K562 (cell line): ENCODE measurements around the gene SAMD8. TPM values are rescaled to one million over a fixed set of nuclear protein-coding genes. Genes with fewer than 3 reads are reported as not detected.

Source experiments
- BRCA1 ChIP-seq, 2 experiments: fragments of 450-650 bp in 1 of 2; sonication (generic) in 1 of 2; formaldehyde crosslinking in 1 of 2; IDR thresholded peaks; 2 replicates each; pipeline versions ENCODE4 v1.5.0 to v1.6.1; 2017 to 2020; ENCODE audit warnings: mild to moderate bottlenecking in 1 of 2, missing genetic modification reagents in 1 of 2
- BRF1 ChIP-seq: IDR thresholded peaks from 3 replicates; pipeline ENCODE4 v1.6.1; 2011; ENCODE audit warnings: borderline replicate concordance, mild to moderate bottlenecking; ENCODE audit not compliant: insufficient read length; ENCODE audit errors: extremely low read depth
- CBX5 ChIP-seq: IDR thresholded peaks from 2 replicates; pipeline ENCODE4 v1.6.1; 2014; ENCODE audit warnings: low read depth, borderline replicate concordance
- CC2D1A ChIP-seq: fragments of 450-650 bp; IDR thresholded peaks from 2 replicates; pipeline ENCODE4 v1.6.1; 2017; ENCODE audit warnings: mild to moderate bottlenecking
- CREBBP ChIP-seq: IDR thresholded peaks from one replicate; pipeline ENCODE4 v1.6.1; 2012; ENCODE audit warnings: low read depth, mild to moderate bottlenecking, control low read depth, inconsistent platforms, low read length
- GABPB2 ChIP-seq: fragments of 250-450 bp; sonication (Bioruptor Pico); conservative IDR thresholded peaks from 2 replicates; pipeline ENCODE4 v1.5.1; 2021; ENCODE audit warnings: mild to moderate bottlenecking
- KHSRP ChIP-seq: fragments of 450-650 bp; IDR thresholded peaks from 2 replicates; pipeline ENCODE4 v1.6.1; 2017
- MAFK ChIP-seq: IDR thresholded peaks from 2 replicates; pipeline ENCODE4 v1.6.1; 2011; ENCODE audit warnings: low read length, improper control_type of control experiment
- MEF2A ChIP-seq: IDR thresholded peaks from 2 replicates; pipeline ENCODE4 v1.6.1; 2011; ENCODE audit warnings: low read depth, mild to moderate bottlenecking, low read length, moderate library complexity; ENCODE audit not compliant: control insufficient read depth
- MYNN ChIP-seq, 2 experiments: sonication (generic); formaldehyde crosslinking in 1 of 2; IDR thresholded peaks; 2 replicates each; pipeline versions ENCODE4 v1.5.0 to v1.6.1; 2016 to 2020; ENCODE audit warnings: antibody characterized with exemption in 1 of 2, missing genetic modification reagents in 1 of 2
- PCBP1 ChIP-seq: fragments of 200-400 bp; formaldehyde crosslinking; IDR thresholded peaks from 2 replicates; pipeline ENCODE4 v1.6.1; 2018; ENCODE audit warnings: mild to moderate bottlenecking, low read depth, low read length; ENCODE audit not compliant: poor library complexity, severe bottlenecking
- RAD21 ChIP-seq, 2 experiments: fragments of 250-450 bp in 1 of 2; fragments of 450-650 bp in 1 of 2; sonication (Bioruptor Pico) in 1 of 2; formaldehyde crosslinking in 1 of 2; IDR thresholded peaks in 1 of 2; conservative IDR thresholded peaks in 1 of 2; 2 replicates each; pipeline versions ENCODE4 v1.4.0 to v1.8.0; 2020 to 2022; ENCODE audit warnings: mild to moderate bottlenecking in 2 of 2, moderate library complexity in 1 of 2
- SOX6 ChIP-seq: fragments of 450-650 bp; IDR thresholded peaks from 2 replicates; pipeline ENCODE4 v1.6.1; 2014; ENCODE audit warnings: mild to moderate bottlenecking
- SRSF9 ChIP-seq: fragments of 200-400 bp; formaldehyde crosslinking; IDR thresholded peaks from 2 replicates; pipeline ENCODE4 v1.6.1; 2017; ENCODE audit warnings: low read depth, low read length, borderline replicate concordance
- ZNF785 ChIP-seq: fragments of 250-450 bp; sonication (Bioruptor Pico); IDR thresholded peaks from 2 replicates; pipeline ENCODE4 v1.4.0; 2020; ENCODE audit warnings: mild to moderate bottlenecking
- polyA plus RNA-seq, 8 experiments: library from polyadenylated mRNA; depleted of rRNA in 4 of 8; stranded (reverse) in 5 of 8; unstranded in 3 of 8; fragments of >200 nt; fragmentation: Nextera tagmentation in 2 of 8; fragmentation: Illumina TruSeq in 1 of 8; extraction: Ambion mirVana in 2 of 8; extraction: Trizol in 1 of 8; gene quantifications; 2 replicates each; pipeline versions ENCODE4 v1.2.1 to v1.2.3, GENCODE V29; 2011 to 2014; ENCODE audit warnings: inconsistent platforms in 1 of 8, missing spikeins in 1 of 8
- total RNA-seq, 7 experiments: library from RNA; depleted of rRNA in 6 of 7; stranded (reverse); fragments of >200 nt in 6 of 7; fragmentation: Illumina TruSeq in 2 of 7; extraction: Trizol in 2 of 7; gene quantifications; 2 replicates each; pipeline versions ENCODE4 v1.2.1 to v1.2.3, GENCODE V29; 2011 to 2021; ENCODE audit warnings: low replicate concordance in 1 of 7
- TF ChIP-seq, protein P1 (sequence below): fragments of 450-650 bp; IDR thresholded peaks from 2 replicates; pipeline ENCODE4 v1.6.1; 2017; ENCODE audit warnings: antibody characterized with exemption, mild to moderate bottlenecking
- TF ChIP-seq, protein P2 (sequence below): fragments of 250-450 bp; sonication (Bioruptor Pico); IDR thresholded peaks from 2 replicates; pipeline ENCODE4 v1.4.0; 2020; ENCODE audit warnings: borderline replicate concordance
- TF ChIP-seq, protein P3 (sequence below), 2 experiments: fragments of 250-450 bp in 1 of 2; fragments of 450-650 bp in 1 of 2; sonication (Bioruptor Pico) in 1 of 2; IDR thresholded peaks; 2 replicates each; pipeline versions ENCODE4 v1.6.1 to v1.8.0; 2016 to 2021; ENCODE audit warnings: mild to moderate bottlenecking in 2 of 2, moderate library complexity in 2 of 2, missing compliant biosample characterization in 1 of 2, missing genetic modification characterization in 1 of 2
- TF ChIP-seq, protein P4 (sequence below): fragments of 450-650 bp; IDR thresholded peaks from 2 replicates; pipeline ENCODE4 v1.6.1; 2017; ENCODE audit warnings: antibody characterized with exemption

Gene SAMD8
- total and polyA plus RNA-seq, 9 of the 15 experiments (the other 6 are each of a cell fraction or from before 2014, with no cell fraction given), result 2.7 to 16.1 (median 6.2) TPM

DNA sequence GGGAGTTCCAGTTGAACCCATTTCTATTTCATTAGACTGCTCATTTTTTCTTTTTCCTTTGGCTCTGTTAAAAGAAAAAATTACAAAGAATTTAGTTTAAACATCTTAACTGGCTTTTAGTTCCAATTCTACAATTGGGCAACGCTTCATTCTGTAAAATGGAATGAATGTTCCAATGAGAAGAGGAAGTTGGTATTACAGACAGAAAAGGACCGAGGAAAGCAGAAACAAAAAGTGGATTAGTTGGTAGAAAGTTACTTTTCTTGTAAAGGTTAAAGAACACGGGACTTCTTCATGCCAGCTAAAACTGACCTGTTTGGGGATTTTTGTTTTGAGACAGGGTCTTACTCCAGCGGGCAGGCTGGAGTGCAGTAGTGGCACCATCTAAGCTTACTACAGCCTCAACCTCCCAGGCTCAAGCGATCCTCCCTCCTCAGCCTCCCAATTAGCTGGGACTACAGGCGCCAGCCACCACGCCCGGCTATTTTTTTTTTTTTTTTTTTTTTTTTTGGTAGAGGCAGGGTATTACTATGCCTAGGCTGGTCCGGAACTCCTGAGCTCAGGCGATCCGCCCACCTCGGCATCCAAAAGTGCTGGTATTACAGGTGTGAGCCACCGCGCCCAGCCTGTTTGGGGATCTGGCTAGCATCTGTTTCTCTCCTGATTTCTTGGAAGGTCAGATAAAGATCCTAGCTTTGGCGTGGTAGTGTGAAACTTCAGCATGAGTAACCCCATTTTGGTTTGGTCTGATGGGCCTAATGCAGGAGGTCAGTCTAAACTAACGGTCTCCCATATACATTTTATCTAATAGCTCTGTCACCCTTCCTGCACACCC lies 97.8 kb downstream of the SAMD8 start (continued):
- TF ChIP-seq, protein P1, sequence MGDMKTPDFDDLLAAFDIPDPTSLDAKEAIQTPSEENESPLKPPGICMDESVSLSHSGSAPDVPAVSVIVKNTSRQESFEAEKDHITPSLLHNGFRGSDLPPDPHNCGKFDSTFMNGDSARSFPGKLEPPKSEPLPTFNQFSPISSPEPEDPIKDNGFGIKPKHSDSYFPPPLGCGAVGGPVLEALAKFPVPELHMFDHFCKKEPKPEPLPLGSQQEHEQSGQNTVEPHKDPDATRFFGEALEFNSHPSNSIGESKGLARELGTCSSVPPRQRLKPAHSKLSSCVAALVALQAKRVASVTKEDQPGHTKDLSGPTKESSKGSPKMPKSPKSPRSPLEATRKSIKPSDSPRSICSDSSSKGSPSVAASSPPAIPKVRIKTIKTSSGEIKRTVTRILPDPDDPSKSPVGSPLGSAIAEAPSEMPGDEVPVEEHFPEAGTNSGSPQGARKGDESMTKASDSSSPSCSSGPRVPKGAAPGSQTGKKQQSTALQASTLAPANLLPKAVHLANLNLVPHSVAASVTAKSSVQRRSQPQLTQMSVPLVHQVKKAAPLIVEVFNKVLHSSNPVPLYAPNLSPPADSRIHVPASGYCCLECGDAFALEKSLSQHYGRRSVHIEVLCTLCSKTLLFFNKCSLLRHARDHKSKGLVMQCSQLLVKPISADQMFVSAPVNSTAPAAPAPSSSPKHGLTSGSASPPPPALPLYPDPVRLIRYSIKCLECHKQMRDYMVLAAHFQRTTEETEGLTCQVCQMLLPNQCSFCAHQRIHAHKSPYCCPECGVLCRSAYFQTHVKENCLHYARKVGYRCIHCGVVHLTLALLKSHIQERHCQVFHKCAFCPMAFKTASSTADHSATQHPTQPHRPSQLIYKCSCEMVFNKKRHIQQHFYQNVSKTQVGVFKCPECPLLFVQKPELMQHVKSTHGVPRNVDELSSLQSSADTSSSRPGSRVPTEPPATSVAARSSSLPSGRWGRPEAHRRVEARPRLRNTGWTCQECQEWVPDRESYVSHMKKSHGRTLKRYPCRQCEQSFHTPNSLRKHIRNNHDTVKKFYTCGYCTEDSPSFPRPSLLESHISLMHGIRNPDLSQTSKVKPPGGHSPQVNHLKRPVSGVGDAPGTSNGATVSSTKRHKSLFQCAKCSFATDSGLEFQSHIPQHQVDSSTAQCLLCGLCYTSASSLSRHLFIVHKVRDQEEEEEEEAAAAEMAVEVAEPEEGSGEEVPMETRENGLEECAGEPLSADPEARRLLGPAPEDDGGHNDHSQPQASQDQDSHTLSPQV, result peak; percentile 100
- TF ChIP-seq ZNF785 (no peak), CBX5 (no peak), BRCA1 (IDR thresholded peaks at IDR 0.05) (no peak), BRCA1 (CRISPR knock-in tag; IDR thresholded peaks at IDR 0.05) (no peak), CC2D1A (no peak), SOX6 (no peak), MAFK (no peak), RAD21 (CRISPR knock-in tag; conservative IDR thresholded peaks at IDR 0.05 in 1 of 2, IDR thresholded peaks at IDR 0.05 in 1 of 2) (no peak), PCBP1 (no peak), KHSRP (no peak), SRSF9 (no peak), MEF2A (no peak), GABPB2 (CRISPR knock-in tag) (no peak), BRF1 (no peak), MYNN (IDR thresholded peaks at IDR 0.05) (no peak), MYNN (CRISPR knock-in tag; IDR thresholded peaks at IDR 0.05) (no peak), CREBBP (no peak)
- TF ChIP-seq, protein P2, sequence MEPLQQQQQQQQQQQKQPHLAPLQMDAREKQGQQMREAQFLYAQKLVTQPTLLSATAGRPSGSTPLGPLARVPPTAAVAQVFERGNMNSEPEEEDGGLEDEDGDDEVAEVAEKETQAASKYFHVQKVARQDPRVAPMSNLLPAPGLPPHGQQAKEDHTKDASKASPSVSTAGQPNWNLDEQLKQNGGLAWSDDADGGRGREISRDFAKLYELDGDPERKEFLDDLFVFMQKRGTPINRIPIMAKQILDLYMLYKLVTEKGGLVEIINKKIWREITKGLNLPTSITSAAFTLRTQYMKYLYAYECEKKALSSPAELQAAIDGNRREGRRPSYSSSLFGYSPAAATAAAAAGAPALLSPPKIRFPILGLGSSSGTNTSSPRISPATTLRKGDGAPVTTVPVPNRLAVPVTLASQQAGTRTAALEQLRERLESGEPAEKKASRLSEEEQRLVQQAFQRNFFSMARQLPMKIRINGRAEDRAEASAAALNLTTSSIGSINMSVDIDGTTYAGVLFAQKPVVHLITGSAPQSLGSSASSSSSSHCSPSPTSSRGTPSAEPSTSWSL (CRISPR knock-in tag), result peak; percentile 72; the same call in 1 of the 2 replicates
- TF ChIP-seq, protein P3, sequence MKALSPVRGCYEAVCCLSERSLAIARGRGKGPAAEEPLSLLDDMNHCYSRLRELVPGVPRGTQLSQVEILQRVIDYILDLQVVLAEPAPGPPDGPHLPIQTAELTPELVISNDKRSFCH (CRISPR knock-in tag; IDR thresholded peaks at IDR 0.05), result peak; percentile 88
- TF ChIP-seq, protein P3 (tag; IDR thresholded peaks at IDR 0.05), result peak; percentile 98
- TF ChIP-seq, protein P4, sequence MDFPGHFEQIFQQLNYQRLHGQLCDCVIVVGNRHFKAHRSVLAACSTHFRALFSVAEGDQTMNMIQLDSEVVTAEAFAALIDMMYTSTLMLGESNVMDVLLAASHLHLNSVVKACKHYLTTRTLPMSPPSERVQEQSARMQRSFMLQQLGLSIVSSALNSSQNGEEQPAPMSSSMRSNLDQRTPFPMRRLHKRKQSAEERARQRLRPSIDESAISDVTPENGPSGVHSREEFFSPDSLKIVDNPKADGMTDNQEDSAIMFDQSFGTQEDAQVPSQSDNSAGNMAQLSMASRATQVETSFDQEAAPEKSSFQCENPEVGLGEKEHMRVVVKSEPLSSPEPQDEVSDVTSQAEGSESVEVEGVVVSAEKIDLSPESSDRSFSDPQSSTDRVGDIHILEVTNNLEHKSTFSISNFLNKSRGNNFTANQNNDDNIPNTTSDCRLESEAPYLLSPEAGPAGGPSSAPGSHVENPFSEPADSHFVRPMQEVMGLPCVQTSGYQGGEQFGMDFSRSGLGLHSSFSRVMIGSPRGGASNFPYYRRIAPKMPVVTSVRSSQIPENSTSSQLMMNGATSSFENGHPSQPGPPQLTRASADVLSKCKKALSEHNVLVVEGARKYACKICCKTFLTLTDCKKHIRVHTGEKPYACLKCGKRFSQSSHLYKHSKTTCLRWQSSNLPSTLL, result no peak
